ENCODE measurements around the gene ALPL. TPM values are rescaled to one million over a fixed set of nuclear protein-coding genes. Genes with fewer than 3 reads are reported as not detected.

The ALPL gene
- total and polyA plus RNA-seq, 9 of the 15 experiments (the other 6 are each of a cell fraction or from before 2014, with no cell fraction given): 0.04 to 0.38 (median 0.18) TPM; not detected in 4

GRCh38 chr1:21607549-21608529, 98.6 kb downstream of the ALPL start (continued):
- TF ChIP-seq ZFX (CRISPR knock-in tag; IDR thresholded peaks at IDR 0.05) (peak; percentile 61), ZBTB7A (IDR thresholded peaks at IDR 0.05; ENCODE audit: borderline replicate concordance, control insufficient read depth, low read depth, low read length) (peak; percentile 69; the same call in 1 of the 2 replicates), CHD7 (IDR thresholded peaks at IDR 0.05; ENCODE audit: low read depth, low read length) (no peak)
